ENCODE measurements around the gene AHCYL1. TPM values are rescaled to one million over a fixed set of nuclear protein-coding genes. Genes with fewer than 3 reads are reported as not detected.

AHCYL1 gene
- polyA plus RNA-seq, 2 of the 4 experiments (the other 2 are of a cell fraction), result 124 to 148 TPM

- H3K27ac ChIP-seq, result peak overlapping the region; percentile 95 to 98
- DNase-seq (ENCODE audit: low read depth in 1 of 2, low spot score in 1 of 2) (no peak), ATAC-seq (no peak; a peak in 2 of 6 replicates), FAIRE-seq (no peak)
- POLR2A ChIA-PET, result interaction anchor here (1.1 to 2.1 kb wide), 5 partner anchors 25 to 437 kb away, joined by 3 to 23 read pairs (median 14); partner anchors contain the start of gene GNAI3
- H3K9me3 ChIP-seq, result no peaks in the 10 kb centered on the region
- H3K4me1 ChIP-seq, result peaks cover 72% of the 10 kb centered on the region
- CTCF ChIA-PET, result interaction anchor here (0.7 to 17.7 kb wide), 45 partner anchors 10 to 496 kb away, joined by 3 to 969 read pairs (median 8); partner anchors contain the start of genes CSF1 and CYB561D1
- peak overlapping the region; percentile 89 for H3K4me3 ChIP-seq
- H3K4me2 ChIP-seq, result peak overlapping the region; percentile 93
- 3% methylated on average over 14 of the region's 22 CpGs for WGBS (ENCODE audit: missing lambda C conversion rate)
- TF ChIP-seq RARB (CRISPR knock-in tag; IDR thresholded peaks at IDR 0.05) (no peak), KDM1A (IDR thresholded peaks at IDR 0.05; ENCODE audit: low read depth) (no peak), NFE2L2 (conservative IDR thresholded peaks at IDR 0.05; ENCODE audit: low read length) (no peak), CBX2 (IDR thresholded peaks at IDR 0.05; ENCODE audit: borderline replicate concordance, low read depth) (no peak), CBX8 (IDR thresholded peaks at IDR 0.05) (no peak), ESRRA (IDR thresholded peaks at IDR 0.05; ENCODE audit: borderline replicate concordance, low read length) (no peak), RFX5 (IDR thresholded peaks at IDR 0.05) (no peak)
- TF ChIP-seq, protein P1, sequence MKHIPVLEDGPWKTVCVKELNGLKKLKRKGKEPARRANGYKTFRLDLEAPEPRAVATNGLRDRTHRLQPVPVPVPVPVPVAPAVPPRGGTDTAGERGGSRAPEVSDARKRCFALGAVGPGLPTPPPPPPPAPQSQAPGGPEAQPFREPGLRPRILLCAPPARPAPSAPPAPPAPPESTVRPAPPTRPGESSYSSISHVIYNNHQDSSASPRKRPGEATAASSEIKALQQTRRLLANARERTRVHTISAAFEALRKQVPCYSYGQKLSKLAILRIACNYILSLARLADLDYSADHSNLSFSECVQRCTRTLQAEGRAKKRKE (CRISPR knock-in tag; IDR thresholded peaks at IDR 0.05; ENCODE audit: low read depth), result no peak
Measured at GRCh38 chr1:109985247-109986053, 885 bp downstream of the AHCYL1 start.

DNA sequence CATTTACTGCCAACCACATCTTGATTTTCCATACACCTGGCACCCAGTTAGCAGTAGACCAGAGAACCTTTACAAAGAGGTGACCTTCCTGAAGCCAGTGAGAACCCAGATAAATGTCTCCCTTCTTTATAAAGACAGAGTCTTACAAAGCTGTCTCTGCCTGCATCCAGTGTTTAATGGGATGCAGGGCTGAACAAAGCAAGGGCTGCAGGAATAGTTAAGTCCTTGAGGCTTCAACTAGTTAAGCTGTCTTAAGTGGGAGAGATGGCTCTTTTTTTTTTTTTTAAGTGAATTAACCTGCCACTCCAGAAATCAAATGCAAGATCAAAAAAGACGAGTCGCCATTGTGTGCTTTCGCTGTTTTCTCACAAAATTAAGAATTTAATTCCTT lies 1.5 kb downstream of the AHCYL1 start:
- POLR2A ChIA-PET, result interaction anchor here (2.1 kb wide), 1 partner anchor 26 kb away, joined by 18 read pairs; no protein-coding TSS in a partner anchor
- peak overlapping the region in 1 of 2 experiments; percentile 98; a peak in 4 of 6 replicates for H3K27ac ChIP-seq
- H3K4me1 ChIP-seq, result peaks cover 67% of the 10 kb centered on the region
- ATAC-seq (no peak), FAIRE-seq (no peak), DNase-seq (ENCODE audit: low read depth in 1 of 2, low spot score in 1 of 2) (no peak)
- peak overlapping the region; percentile 93 for H3K4me2 ChIP-seq
- CTCF ChIA-PET, result interaction anchor here (0.8 to 17.7 kb wide), 8 partner anchors 9 to 497 kb away, joined by 3 to 969 read pairs (median 27); no protein-coding TSS in a partner anchor
- H3K4me3 ChIP-seq, result peak overlapping the region; percentile 89
- WGBS (ENCODE audit: missing lambda C conversion rate), result 94% methylated on average over 3 of the region's 3 CpGs
- TF ChIP-seq ZSCAN20 (CRISPR knock-in tag; IDR thresholded peaks at IDR 0.05), result no peak
- no peak for TF ChIP-seq HEYL (CRISPR knock-in tag; IDR thresholded peaks at IDR 0.05)
- TF ChIP-seq CHD4 (IDR thresholded peaks at IDR 0.05; ENCODE audit: borderline replicate concordance), result no peak
- no peak for TF ChIP-seq FOXS1 (CRISPR knock-in tag; IDR thresholded peaks at IDR 0.05)
- TF ChIP-seq RAD21 (conservative IDR thresholded peaks at IDR 0.05 in 1 of 2, IDR thresholded peaks at IDR 0.05 in 1 of 2), result no peak
- TF ChIP-seq RCOR1 (IDR thresholded peaks at IDR 0.05; ENCODE audit: low read depth, low read length), result no peak
- TF ChIP-seq REST (IDR thresholded peaks at IDR 0.05), result no peak
- TF ChIP-seq FOSB (CRISPR knock-in tag; IDR thresholded peaks at IDR 0.05), result no peak
- TF ChIP-seq PHF8 (IDR thresholded peaks at IDR 0.05; ENCODE audit: borderline replicate concordance, low read depth), result no peak
- TF ChIP-seq SMC3 (IDR thresholded peaks at IDR 0.05), result no peak
- TF ChIP-seq HOXB13 (CRISPR knock-in tag; IDR thresholded peaks at IDR 0.05; ENCODE audit: low read depth), result no peak
- TF ChIP-seq CHD2 (IDR thresholded peaks at IDR 0.05; ENCODE audit: low read length, partially characterized antibody), result no peak
- no peak for TF ChIP-seq CBX2 (IDR thresholded peaks at IDR 0.05; ENCODE audit: borderline replicate concordance, low read depth)
- TF ChIP-seq, protein P1 (CRISPR knock-in tag; IDR thresholded peaks at IDR 0.05; ENCODE audit: low read depth), result no peak
- no peaks in the 10 kb centered on the region for H3K9me3 ChIP-seq
